Caco-2 (cell line): ENCODE measurements around the gene DSPP. TPM values are rescaled to one million over a fixed set of nuclear protein-coding genes. Genes with fewer than 3 reads are reported as not detected.
"Not testable (repeated sequence)": the region's sequence is repeated elsewhere in the genome, so short reads cannot be mapped to it uniquely, and the experiment has no call there.

ENCODE experiments used
- BruUV-seq: library from RNA; stranded (reverse); fragments of 400-500 nt; replicated peaks from 2 replicates; lab custom pipeline; 2021; lab: Mats Ljungman, UMichigan
- CTCF ChIA-PET: fragments of 300-600 bp; sonication (Branson Sonifier 250); formaldehyde crosslinking; loops from one replicate; lab custom pipeline; 2022; ENCODE audit warnings: antibody characterized with exemption; lab: Charles Lee
- POLR2A ChIA-PET: fragments of 300-600 bp; sonication (Branson Sonifier 250); formaldehyde crosslinking; loops from one replicate; lab custom pipeline; 2022; ENCODE audit warnings: antibody characterized with exemption; lab: Charles Lee
- DNase-seq, 2 experiments: peaks; one replicate each; pipeline versions ENCODE4 v3.0.0 to v3.0.0-alpha.2; 2020 to 2022
- H3K27me3 ChIP-seq: replicated peaks from 2 replicates; pipeline ENCODE4 v1.6.0; 2011; ENCODE audit warnings: low read length; ENCODE audit not compliant: control insufficient read depth, insufficient read depth
- H3K36me3 ChIP-seq: 2 replicates; pipeline ENCODE4 v1.5.1; 2011; ENCODE audit warnings: low read length; ENCODE audit not compliant: control insufficient read depth, insufficient read depth
- H3K4me1 ChIP-seq: fragments of 250-450 bp; sonication (Bioruptor Pico); 2 replicates; pipeline ENCODE4 v1.5.1; 2020; ENCODE audit warnings: mild to moderate bottlenecking
- H3K4me3 ChIP-seq: 2 replicates; pipeline ENCODE4 v1.5.1; 2011; ENCODE audit warnings: low read depth, mild to moderate bottlenecking, control low read depth, low read length
- H3K9me3 ChIP-seq: fragments of 250-450 bp; sonication (Bioruptor Pico); 2 replicates; pipeline ENCODE4 v1.5.1; 2020; ENCODE audit warnings: mild to moderate bottlenecking, moderate library complexity
- H3K27ac Mint-ChIP-seq: one replicate; pipeline ENCODE4 v1.8.0; 2022; ENCODE audit warnings: mixed read lengths; ENCODE audit not compliant: unreplicated experiment
- H3K27me3 Mint-ChIP-seq: one replicate; pipeline ENCODE4 v1.8.0; 2022; ENCODE audit warnings: mixed read lengths; ENCODE audit not compliant: insufficient read depth, unreplicated experiment
- H3K36me3 Mint-ChIP-seq: one replicate; pipeline ENCODE4 v1.8.0; 2022; ENCODE audit warnings: mild to moderate bottlenecking, mixed read lengths; ENCODE audit not compliant: insufficient read depth, unreplicated experiment
- H3K4me1 Mint-ChIP-seq: one replicate; pipeline ENCODE4 v1.8.0; 2022; ENCODE audit warnings: low read depth, mixed read lengths; ENCODE audit not compliant: unreplicated experiment
- H3K4me3 Mint-ChIP-seq: one replicate; pipeline ENCODE4 v1.8.0; 2022; ENCODE audit warnings: mild to moderate bottlenecking, moderate library complexity, mixed read lengths; ENCODE audit not compliant: unreplicated experiment
- H3K9me3 Mint-ChIP-seq: one replicate; pipeline ENCODE4 v1.8.0; 2022; ENCODE audit warnings: mixed read lengths; ENCODE audit not compliant: unreplicated experiment
- intact Hi-C: fragments of 100-400 bp; cut with micrococcal nuclease; formaldehyde crosslinking; loops from one replicate; pipeline ENCODE4 v1.10.0; 2022; ENCODE audit not compliant: unreplicated experiment
- total RNA-seq: library from RNA; stranded (reverse); gene quantifications from 2 replicates; pipeline ENCODE4 v1.2.3, GENCODE V29; 2022
- TF ChIP-seq, protein P1 (sequence below), 2 experiments: fragments of 200-600 bp in 1 of 2; IDR thresholded peaks; 1 replicate in 1 of 2; 2 replicates in 1 of 2; pipeline versions ENCODE4 v1.5.1 to v1.8.0; 2011 to 2022; ENCODE audit warnings: antibody characterized with exemption in 1 of 2, control low read depth in 1 of 2, inconsistent platforms in 1 of 2, low read depth in 1 of 2, low read length in 1 of 2, mild to moderate bottlenecking in 1 of 2, moderate library complexity in 1 of 2; ENCODE audit not compliant: insufficient read depth in 1 of 2, severe bottlenecking in 1 of 2, unreplicated experiment in 1 of 2

DSPP gene
- total RNA-seq, 1 experiment from 2014 or later, result not detected

DNA sequence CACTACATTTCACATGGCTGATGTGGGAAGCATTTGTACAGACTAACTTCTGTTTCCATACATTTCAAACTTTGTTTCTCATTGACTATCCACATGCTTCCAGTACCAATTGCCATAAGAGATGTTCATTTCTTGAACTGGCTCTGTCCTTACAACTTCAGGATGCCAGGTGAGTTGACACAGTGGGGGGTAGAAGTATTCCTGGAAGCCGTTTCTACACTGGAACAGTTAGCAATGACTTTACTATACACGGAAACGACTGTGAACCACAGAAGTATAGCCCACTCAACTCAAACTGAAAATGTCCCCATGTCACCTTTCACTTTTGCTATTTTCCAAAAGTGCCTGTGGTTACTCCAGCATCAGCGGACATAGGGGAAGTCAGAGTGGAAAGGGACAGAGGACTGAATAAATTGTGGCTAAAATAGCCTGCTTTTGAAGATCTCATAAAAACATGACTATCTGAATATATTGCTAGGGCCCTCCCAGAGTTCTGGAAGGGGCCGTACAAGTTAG is 38.0 kb upstream of the DSPP start:
- no peaks in the 10 kb centered on the region for H3K9me3 ChIP-seq
- peaks cover 6% of the 10 kb centered on the region for H3K4me1 Mint-ChIP-seq
- H3K4me3 Mint-ChIP-seq, result no peak overlapping the region
- no TSS peak for BruUV-seq
- H3K36me3 ChIP-seq, result no peaks in the 10 kb centered on the region
- TF ChIP-seq, protein P1, sequence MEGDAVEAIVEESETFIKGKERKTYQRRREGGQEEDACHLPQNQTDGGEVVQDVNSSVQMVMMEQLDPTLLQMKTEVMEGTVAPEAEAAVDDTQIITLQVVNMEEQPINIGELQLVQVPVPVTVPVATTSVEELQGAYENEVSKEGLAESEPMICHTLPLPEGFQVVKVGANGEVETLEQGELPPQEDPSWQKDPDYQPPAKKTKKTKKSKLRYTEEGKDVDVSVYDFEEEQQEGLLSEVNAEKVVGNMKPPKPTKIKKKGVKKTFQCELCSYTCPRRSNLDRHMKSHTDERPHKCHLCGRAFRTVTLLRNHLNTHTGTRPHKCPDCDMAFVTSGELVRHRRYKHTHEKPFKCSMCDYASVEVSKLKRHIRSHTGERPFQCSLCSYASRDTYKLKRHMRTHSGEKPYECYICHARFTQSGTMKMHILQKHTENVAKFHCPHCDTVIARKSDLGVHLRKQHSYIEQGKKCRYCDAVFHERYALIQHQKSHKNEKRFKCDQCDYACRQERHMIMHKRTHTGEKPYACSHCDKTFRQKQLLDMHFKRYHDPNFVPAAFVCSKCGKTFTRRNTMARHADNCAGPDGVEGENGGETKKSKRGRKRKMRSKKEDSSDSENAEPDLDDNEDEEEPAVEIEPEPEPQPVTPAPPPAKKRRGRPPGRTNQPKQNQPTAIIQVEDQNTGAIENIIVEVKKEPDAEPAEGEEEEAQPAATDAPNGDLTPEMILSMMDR (IDR thresholded peaks at IDR 0.05; ENCODE audit: insufficient read depth in 1 of 2, low read depth in 1 of 2, low read length in 1 of 2, severe bottlenecking in 1 of 2, unreplicated experiment in 1 of 2), result no peak
- DNase-seq, result no peak
- CTCF ChIA-PET, result no interaction called here
- H3K4me1 ChIP-seq, result no peaks in the 10 kb centered on the region
- no peaks in the 10 kb centered on the region for H3K9me3 Mint-ChIP-seq
- H3K27me3 Mint-ChIP-seq, result peaks cover 5% of the 10 kb centered on the region
- no peaks in the 10 kb centered on the region for H3K27me3 ChIP-seq
- H3K4me3 ChIP-seq, result no peak overlapping the region
- intact Hi-C loops, result no loop called here
- no peaks in the 10 kb centered on the region for H3K36me3 Mint-ChIP-seq
- POLR2A ChIA-PET, result no interaction called here
- H3K27ac Mint-ChIP-seq, result no peak overlapping the region

DNA sequence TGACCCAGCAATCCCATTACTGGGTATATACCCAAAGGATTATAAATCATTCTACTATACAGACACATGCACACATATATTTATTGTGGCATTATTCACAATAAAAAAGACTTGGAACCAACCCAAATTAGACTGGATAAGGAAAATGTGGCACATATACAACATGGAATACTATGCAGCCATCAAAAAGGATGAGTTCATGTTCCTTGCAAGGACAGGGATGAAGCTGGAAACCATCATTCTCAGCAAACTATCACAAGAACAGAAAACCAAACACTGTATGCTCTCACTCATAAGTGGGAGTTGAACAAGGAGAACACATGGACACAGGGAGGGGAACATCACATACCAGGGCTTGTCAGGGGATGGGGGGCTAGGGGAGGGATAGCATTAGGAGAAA is 34.0 kb upstream of the DSPP start:
- CTCF ChIA-PET, H3K27ac Mint-ChIP-seq, BruUV-seq, DNase-seq, H3K27me3 Mint-ChIP-seq, H3K9me3 Mint-ChIP-seq, H3K4me3 Mint-ChIP-seq, H3K4me1 Mint-ChIP-seq, H3K4me1 ChIP-seq, intact Hi-C loops, H3K27me3 ChIP-seq, H3K36me3 ChIP-seq, H3K36me3 Mint-ChIP-seq, POLR2A ChIA-PET, H3K9me3 ChIP-seq, H3K4me3 ChIP-seq: not testable (repeated sequence)

DNA sequence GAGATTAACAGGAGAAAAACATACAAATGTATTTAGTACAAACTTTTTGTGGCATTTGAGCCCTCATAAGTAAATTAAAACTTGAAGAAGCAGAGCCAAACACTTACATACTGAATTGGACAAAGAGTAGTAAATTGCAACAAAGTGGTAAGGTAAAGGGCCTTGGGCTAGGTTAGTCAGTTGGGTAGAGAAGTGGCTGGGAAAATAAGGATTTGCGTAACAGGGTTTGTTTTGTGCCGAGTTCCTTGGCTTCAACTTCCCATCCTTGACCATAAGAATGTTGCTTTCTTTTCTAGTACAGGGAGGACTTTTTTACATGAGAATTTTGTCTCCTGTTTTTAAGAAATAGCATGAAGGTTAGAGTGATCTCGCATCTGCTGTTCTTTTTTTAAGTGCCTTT is 33.3 kb upstream of the DSPP start:
- Histone ChIP-seq H3K27me3 (no peaks in the 10 kb centered on the region), H3K9me3 (no peaks in the 10 kb centered on the region), H3K4me1 (no peaks in the 10 kb centered on the region), H3K4me3 (no peak overlapping the region), H3K36me3 (no peaks in the 10 kb centered on the region)
- intact Hi-C loops, result no loop called here
- Mint-ChIP-seq H3K9me3 (no peaks in the 10 kb centered on the region), H3K27ac (no peak overlapping the region), H3K27me3 (peaks cover 5% of the 10 kb centered on the region), H3K36me3 (no peaks in the 10 kb centered on the region), H3K4me1 (no peaks in the 10 kb centered on the region), H3K4me3 (no peak overlapping the region)
- no peak for DNase-seq
- TF ChIP-seq, protein P1 (IDR thresholded peaks at IDR 0.05; ENCODE audit: insufficient read depth in 1 of 2, low read depth in 1 of 2, low read length in 1 of 2, severe bottlenecking in 1 of 2, unreplicated experiment in 1 of 2), result no peak
- ChIA-PET CTCF (no interaction called here), POLR2A (no interaction called here)
- BruUV-seq, result no TSS peak

- no peaks in the 10 kb centered on the region for H3K9me3 Mint-ChIP-seq
- CTCF ChIA-PET, result no interaction called here
These were observed 32.9 kb upstream of the DSPP start for GRCh38 chr4:87575408-87575807.

More at GRCh38 chr4:87575408-87575807, 32.9 kb upstream of the DSPP start:
- DNase-seq, result no peak
- Histone ChIP-seq H3K4me3 (no peak overlapping the region), H3K4me1 (no peaks in the 10 kb centered on the region), H3K27me3 (no peaks in the 10 kb centered on the region), H3K9me3 (no peaks in the 10 kb centered on the region), H3K36me3 (no peaks in the 10 kb centered on the region)
- Mint-ChIP-seq H3K27ac (no peak overlapping the region), H3K36me3 (no peaks in the 10 kb centered on the region), H3K27me3 (peaks cover 5% of the 10 kb centered on the region), H3K4me3 (no peak overlapping the region), H3K4me1 (no peaks in the 10 kb centered on the region)
- POLR2A ChIA-PET, result no interaction called here
- intact Hi-C loops, result no loop called here
- TF ChIP-seq, protein P1 (IDR thresholded peaks at IDR 0.05; ENCODE audit: insufficient read depth in 1 of 2, low read depth in 1 of 2, low read length in 1 of 2, severe bottlenecking in 1 of 2, unreplicated experiment in 1 of 2), result no peak
- BruUV-seq, result no TSS peak
